WTC11 (cell line): ENCODE data around the gene MIPEP. TPM values are rescaled to one million over a fixed set of nuclear protein-coding genes. Genes with fewer than 3 reads are reported as not detected.

Source experiments
- ATAC-seq: fragments of 200-7000 bp; cut with Tn5 transposase; 2 replicates; pipeline ENCODE4 v1.10.0; 2021; ENCODE audit warnings: mild to moderate bottlenecking, moderate library complexity
- CTCF ChIA-PET: fragments of 300-600 bp; sonication (Branson Sonifier 250); formaldehyde crosslinking; loops from one replicate; lab custom pipeline; 2021; ENCODE audit warnings: antibody characterized with exemption; lab: Charles Lee
- POLR2A ChIA-PET: fragments of 350-600 bp; sonication (Branson Sonifier 250); formaldehyde crosslinking; loops from one replicate; lab custom pipeline; 2021; ENCODE audit warnings: antibody characterized with exemption; lab: Charles Lee
- DNase-seq: peaks from one replicate; pipeline ENCODE4 v3.0.0; 2021; ENCODE audit warnings: low spot score
- H3K27ac Mint-ChIP-seq: 2 replicates; pipeline ENCODE4 v1.8.0; 2021; ENCODE audit warnings: mixed read lengths
- H3K27me3 Mint-ChIP-seq: 2 replicates; pipeline ENCODE4 v1.8.0; 2021; ENCODE audit warnings: low read depth, mild to moderate bottlenecking, moderate library complexity, mixed read lengths
- H3K36me3 Mint-ChIP-seq: 2 replicates; pipeline ENCODE4 v1.8.0; 2021; ENCODE audit warnings: mixed read lengths
- H3K4me1 Mint-ChIP-seq: 2 replicates; pipeline ENCODE4 v1.8.0; 2022; ENCODE audit warnings: mixed read lengths
- H3K4me3 Mint-ChIP-seq: 2 replicates; pipeline ENCODE4 v1.8.0; 2021; ENCODE audit warnings: mild to moderate bottlenecking, moderate library complexity, mixed read lengths
- H3K9me3 Mint-ChIP-seq: 2 replicates; pipeline ENCODE4 v1.8.0; 2021; ENCODE audit warnings: mixed read lengths
- ATF1 ChIP-seq: sonication (generic); formaldehyde crosslinking; IDR thresholded peaks from 2 replicates; pipeline ENCODE4 v1.8.1; 2023; ENCODE audit warnings: mild to moderate bottlenecking, moderate library complexity, missing genetic modification reagents
- ATF6 ChIP-seq: sonication (generic); formaldehyde crosslinking; IDR thresholded peaks from 2 replicates; pipeline ENCODE4 v1.8.1; 2023; ENCODE audit warnings: mild to moderate bottlenecking, missing genetic modification reagents
- CBFB ChIP-seq: sonication (generic); formaldehyde crosslinking; IDR thresholded peaks from 2 replicates; pipeline ENCODE4 v1.8.1; 2022; ENCODE audit warnings: mild to moderate bottlenecking, low read depth, missing genetic modification reagents
- E2F1 ChIP-seq: sonication (generic); formaldehyde crosslinking; IDR thresholded peaks from 2 replicates; pipeline ENCODE4 v1.8.0; 2022; ENCODE audit warnings: mild to moderate bottlenecking, missing genetic modification reagents
- ESRRA ChIP-seq: sonication (generic); formaldehyde crosslinking; IDR thresholded peaks from 2 replicates; pipeline ENCODE4 v1.8.1; 2022; ENCODE audit warnings: mild to moderate bottlenecking, missing genetic modification reagents, borderline replicate concordance
- GABPB1 ChIP-seq: sonication (generic); formaldehyde crosslinking; IDR thresholded peaks from 2 replicates; pipeline ENCODE4 v1.8.1; 2023; ENCODE audit warnings: mild to moderate bottlenecking, missing genetic modification reagents
- GRHL2 ChIP-seq: fragments of 250-450 bp; sonication (Bioruptor Pico); IDR thresholded peaks from 2 replicates; pipeline ENCODE4 v1.8.0; 2022; ENCODE audit warnings: mild to moderate bottlenecking, moderate library complexity; ENCODE audit not compliant: insufficient replicate concordance, severe bottlenecking
- HMGA2 ChIP-seq: fragments of 250-450 bp; sonication (Bioruptor Pico); IDR thresholded peaks from 2 replicates; pipeline ENCODE4 v1.4.0; 2021; ENCODE audit warnings: mild to moderate bottlenecking, moderate library complexity
- IRF2 ChIP-seq: sonication (generic); formaldehyde crosslinking; IDR thresholded peaks from 2 replicates; pipeline ENCODE4 v1.8.0; 2022; ENCODE audit warnings: low read depth, missing genetic modification reagents, borderline replicate concordance
- JAZF1 ChIP-seq: fragments of 250-450 bp; sonication (Bioruptor Pico); IDR thresholded peaks from 2 replicates; pipeline ENCODE4 v1.9.0; 2021; ENCODE audit warnings: moderate library complexity, mild to moderate bottlenecking, inconsistent platforms
- MLX ChIP-seq: sonication (generic); formaldehyde crosslinking; IDR thresholded peaks from 2 replicates; pipeline ENCODE4 v1.8.1; 2023; ENCODE audit warnings: mild to moderate bottlenecking, missing genetic modification reagents, moderate library complexity
- NFATC4 ChIP-seq: fragments of 250-450 bp; sonication (Bioruptor Pico); IDR thresholded peaks from 2 replicates; pipeline ENCODE4 v1.9.0; 2021; ENCODE audit warnings: mild to moderate bottlenecking
- NFYB ChIP-seq: sonication (generic); formaldehyde crosslinking; conservative IDR thresholded peaks from 2 replicates; pipeline ENCODE4 v1.8.0; 2022; ENCODE audit warnings: low read depth, missing genetic modification reagents
- NR2C2 ChIP-seq: sonication (generic); formaldehyde crosslinking; IDR thresholded peaks from 2 replicates; pipeline ENCODE4 v1.8.0; 2022; ENCODE audit warnings: mild to moderate bottlenecking, missing genetic modification reagents
- NR3C1 ChIP-seq: sonication (generic); formaldehyde crosslinking; conservative IDR thresholded peaks from 2 replicates; pipeline ENCODE4 v1.8.1; 2023; ENCODE audit warnings: low read depth, mild to moderate bottlenecking, missing genetic modification reagents
- SMAD3 ChIP-seq: sonication (generic); formaldehyde crosslinking; IDR thresholded peaks from 2 replicates; pipeline ENCODE4 v1.8.0; 2022; ENCODE audit warnings: missing genetic modification reagents, mild to moderate bottlenecking, borderline replicate concordance
- USF2 ChIP-seq: sonication (generic); formaldehyde crosslinking; IDR thresholded peaks from 2 replicates; pipeline ENCODE4 v1.8.1; 2023; ENCODE audit warnings: mild to moderate bottlenecking, missing genetic modification reagents, moderate library complexity
- ZNF263 ChIP-seq: sonication (generic); formaldehyde crosslinking; IDR thresholded peaks from 2 replicates; pipeline ENCODE4 v1.8.1; 2022; ENCODE audit warnings: low read depth, mild to moderate bottlenecking, moderate library complexity, missing genetic modification reagents
- ZNF396 ChIP-seq: fragments of 250-450 bp; sonication (Bioruptor Pico); IDR thresholded peaks from 2 replicates; pipeline ENCODE4 v1.8.0; 2021; ENCODE audit warnings: mild to moderate bottlenecking, moderate library complexity, borderline replicate concordance
- total RNA-seq: library from RNA; stranded (reverse); gene quantifications from 3 replicates; pipeline ENCODE4 v1.2.3, GENCODE V29; 2021
- TF ChIP-seq, protein P1 (sequence below): sonication (generic); formaldehyde crosslinking; IDR thresholded peaks from 2 replicates; pipeline ENCODE4 v1.8.1; 2022; ENCODE audit warnings: low read depth, mild to moderate bottlenecking, moderate library complexity, missing genetic modification reagents, borderline replicate concordance
- TF ChIP-seq, protein P2 (sequence below): sonication (generic); formaldehyde crosslinking; IDR thresholded peaks from 2 replicates; pipeline ENCODE4 v1.8.1; 2023; ENCODE audit warnings: mild to moderate bottlenecking, moderate library complexity, missing genetic modification reagents
- TF ChIP-seq, protein P3 (sequence below): sonication (generic); formaldehyde crosslinking; IDR thresholded peaks from 2 replicates; pipeline ENCODE4 v1.8.0; 2022; ENCODE audit warnings: mild to moderate bottlenecking, missing genetic modification reagents

The MIPEP gene
- total RNA-seq, 1 experiment from 2014 or later = 30.5 TPM

- ChIA-PET CTCF (interaction anchor here (0.6 kb wide), 2 partner anchors 10 to 12 kb away, joined by 4 read pairs; no protein-coding TSS in a partner anchor), POLR2A (no interaction called here)
- Mint-ChIP-seq H3K4me3 (no peak overlapping the region), H3K36me3 (no peaks in the 10 kb centered on the region), H3K9me3 (peaks cover 8% of the 10 kb centered on the region), H3K27me3 (no peaks in the 10 kb centered on the region), H3K4me1 (peaks cover 20% of the 10 kb centered on the region), H3K27ac (no peak overlapping the region)
- TF ChIP-seq ZNF396 (CRISPR knock-in tag) = no peak
- no peak for ATAC-seq
- DNase-seq = no peak
Observed at GRCh38 chr13:23731709-23732108, 157.5 kb downstream of the MIPEP start.

GRCh38 chr13:23730251-23730650, 158.9 kb downstream of the MIPEP start:
- H3K27ac Mint-ChIP-seq = no peak overlapping the region
- H3K9me3 Mint-ChIP-seq = peaks cover 8% of the 10 kb centered on the region
- H3K4me1 Mint-ChIP-seq = peaks cover 8% of the 10 kb centered on the region
- no peaks in the 10 kb centered on the region for H3K36me3 Mint-ChIP-seq
- POLR2A ChIA-PET = no interaction called here
- no peak overlapping the region for H3K4me3 Mint-ChIP-seq
- CTCF ChIA-PET = interaction anchor here (1.5 kb wide), 1 partner anchor 11 kb away, joined by 13 read pairs; no protein-coding TSS in a partner anchor
- no peaks in the 10 kb centered on the region for H3K27me3 Mint-ChIP-seq
- no peak for TF ChIP-seq IRF2 (CRISPR knock-in tag)
- TF ChIP-seq SMAD3 (CRISPR knock-in tag) = no peak
- TF ChIP-seq NR3C1 (CRISPR knock-in tag) = no peak
- TF ChIP-seq GRHL2 (CRISPR knock-in tag) = no peak
- no peak for TF ChIP-seq NR2C2 (CRISPR knock-in tag)
- TF ChIP-seq, protein P1, sequence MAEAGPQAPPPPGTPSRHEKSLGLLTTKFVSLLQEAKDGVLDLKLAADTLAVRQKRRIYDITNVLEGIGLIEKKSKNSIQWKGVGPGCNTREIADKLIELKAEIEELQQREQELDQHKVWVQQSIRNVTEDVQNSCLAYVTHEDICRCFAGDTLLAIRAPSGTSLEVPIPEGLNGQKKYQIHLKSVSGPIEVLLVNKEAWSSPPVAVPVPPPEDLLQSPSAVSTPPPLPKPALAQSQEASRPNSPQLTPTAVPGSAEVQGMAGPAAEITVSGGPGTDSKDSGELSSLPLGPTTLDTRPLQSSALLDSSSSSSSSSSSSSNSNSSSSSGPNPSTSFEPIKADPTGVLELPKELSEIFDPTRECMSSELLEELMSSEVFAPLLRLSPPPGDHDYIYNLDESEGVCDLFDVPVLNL (CRISPR knock-in tag) = no peak
- TF ChIP-seq ZNF263 (CRISPR knock-in tag) = no peak
- no peak for TF ChIP-seq USF2
- TF ChIP-seq NFATC4 = no peak
- TF ChIP-seq HMGA2 (CRISPR knock-in tag) = no peak
- TF ChIP-seq JAZF1 = no peak
- TF ChIP-seq, protein P2, sequence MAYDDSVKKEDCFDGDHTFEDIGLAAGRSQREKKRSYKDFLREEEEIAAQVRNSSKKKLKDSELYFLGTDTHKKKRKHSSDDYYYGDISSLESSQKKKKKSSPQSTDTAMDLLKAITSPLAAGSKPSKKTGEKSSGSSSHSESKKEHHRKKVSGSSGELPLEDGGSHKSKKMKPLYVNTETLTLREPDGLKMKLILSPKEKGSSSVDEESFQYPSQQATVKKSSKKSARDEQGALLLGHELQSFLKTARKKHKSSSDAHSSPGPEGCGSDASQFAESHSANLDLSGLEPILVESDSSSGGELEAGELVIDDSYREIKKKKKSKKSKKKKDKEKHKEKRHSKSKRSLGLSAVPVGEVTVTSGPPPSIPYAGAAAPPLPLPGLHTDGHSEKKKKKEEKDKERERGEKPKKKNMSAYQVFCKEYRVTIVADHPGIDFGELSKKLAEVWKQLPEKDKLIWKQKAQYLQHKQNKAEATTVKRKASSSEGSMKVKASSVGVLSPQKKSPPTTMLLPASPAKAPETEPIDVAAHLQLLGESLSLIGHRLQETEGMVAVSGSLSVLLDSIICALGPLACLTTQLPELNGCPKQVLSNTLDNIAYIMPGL = no peak
- TF ChIP-seq CBFB = no peak
- TF ChIP-seq, protein P3, sequence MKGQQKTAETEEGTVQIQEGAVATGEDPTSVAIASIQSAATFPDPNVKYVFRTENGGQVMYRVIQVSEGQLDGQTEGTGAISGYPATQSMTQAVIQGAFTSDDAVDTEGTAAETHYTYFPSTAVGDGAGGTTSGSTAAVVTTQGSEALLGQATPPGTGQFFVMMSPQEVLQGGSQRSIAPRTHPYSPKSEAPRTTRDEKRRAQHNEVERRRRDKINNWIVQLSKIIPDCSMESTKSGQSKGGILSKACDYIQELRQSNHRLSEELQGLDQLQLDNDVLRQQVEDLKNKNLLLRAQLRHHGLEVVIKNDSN (CRISPR knock-in tag) = no peak
- ATAC-seq (no peak), DNase-seq (no peak)

- no peak for ATAC-seq
- Mint-ChIP-seq H3K4me3 (no peak overlapping the region), H3K27ac (no peak overlapping the region)
- TF ChIP-seq E2F1 = no peak
- no peak for TF ChIP-seq MLX (CRISPR knock-in tag)
- TF ChIP-seq GABPB1 = no peak
- no peak for TF ChIP-seq ESRRA (CRISPR knock-in tag)
- TF ChIP-seq NFYB (CRISPR knock-in tag) = no peak
- TF ChIP-seq ATF1 = no peak
- TF ChIP-seq ATF6 = no peak
Observed at GRCh38 chr13:23729531-23729930, 159.7 kb downstream of the MIPEP start.

More at GRCh38 chr13:23729531-23729930, 159.7 kb downstream of the MIPEP start:
- Mint-ChIP-seq H3K4me1 (peaks cover 9% of the 10 kb centered on the region), H3K36me3 (no peaks in the 10 kb centered on the region), H3K9me3 (peaks cover 8% of the 10 kb centered on the region), H3K27me3 (no peaks in the 10 kb centered on the region)
- DNase-seq = no peak
- ChIA-PET CTCF (interaction anchor here (1.5 kb wide), 1 partner anchor 12 kb away, joined by 13 read pairs; no protein-coding TSS in a partner anchor), POLR2A (no interaction called here)
